HG03108 (cell line): ENCODE measurements around the gene PAPPA.

Experiments used
- ATAC-seq: cut with Tn5 transposase; IDR thresholded peaks from one replicate; pipeline ENCODE4 v1.9.1; 2021; ENCODE audit warnings: moderate library complexity; ENCODE audit not compliant: unreplicated experiment

PAPPA gene

GRCh38 chr9:116309900-116310611 is 156.5 kb downstream of the PAPPA start:
- no peak for ATAC-seq

- no peak for ATAC-seq
Observed at GRCh38 chr9:116312221-116312620, 158.6 kb downstream of the PAPPA start.

GRCh38 chr9:116313638-116314037 is 160.0 kb downstream of the PAPPA start:
- ATAC-seq, result no peak

- ATAC-seq, result no peak
Observed at GRCh38 chr9:116316246-116316645, 162.7 kb downstream of the PAPPA start.

GRCh38 chr9:116317503-116317902 is 163.9 kb downstream of the PAPPA start:
- ATAC-seq, result no peak

- no peak for ATAC-seq
Observed at GRCh38 chr9:116318468-116319374, 165.1 kb downstream of the PAPPA start.

GRCh38 chr9:116319480-116319879 is 165.9 kb downstream of the PAPPA start:
- ATAC-seq, result no peak

- no peak for ATAC-seq
Observed at GRCh38 chr9:116320290-116320689, 166.7 kb downstream of the PAPPA start.

- no peak for ATAC-seq
Observed at GRCh38 chr9:116322521-116322920, 168.9 kb downstream of the PAPPA start.

- ATAC-seq, result no peak
Observed at GRCh38 chr9:116323012-116323411, 169.4 kb downstream of the PAPPA start.

- no peak for ATAC-seq
Observed at GRCh38 chr9:116323571-116323970, 170.0 kb downstream of the PAPPA start.

GRCh38 chr9:116325924-116326323 is 172.3 kb downstream of the PAPPA start:
- no peak for ATAC-seq

GRCh38 chr9:116327701-116328405 is 174.3 kb downstream of the PAPPA start:
- ATAC-seq, result no peak

- no peak for ATAC-seq
Observed at GRCh38 chr9:116329470-116329869, 175.9 kb downstream of the PAPPA start.

GRCh38 chr9:116331241-116331640 is 177.7 kb downstream of the PAPPA start:
- ATAC-seq, result no peak

GRCh38 chr9:116332090-116332489 is 178.5 kb downstream of the PAPPA start:
- no peak for ATAC-seq

GRCh38 chr9:116333254-116333653 is 179.7 kb downstream of the PAPPA start:
- ATAC-seq, result no peak

GRCh38 chr9:116334546-116335150 is 181.1 kb downstream of the PAPPA start:
- no peak for ATAC-seq

- ATAC-seq, result no peak
Observed at GRCh38 chr9:116335392-116335791, 181.8 kb downstream of the PAPPA start.

- no peak for ATAC-seq
Observed at GRCh38 chr9:116336133-116336862, 182.7 kb downstream of the PAPPA start.
